Tibial nerve (tissue), 4 donors: Measurements from ENCODE around the gene TANC1.

Source experiments
- EP300 ChIP-seq, 2 donors: sonication (generic); formaldehyde crosslinking; IDR thresholded peaks; one replicate each; pipeline ENCODE4 v1.6.1; 2017; ENCODE audit warnings: antibody characterized with exemption in 2 of 2, mild to moderate bottlenecking in 1 of 2
- TF ChIP-seq, protein P1 (sequence below), 5 experiments: fragments of 200-600 bp in 3 of 5; fragments of 450-650 bp in 2 of 5; sonication (generic) in 3 of 5; IDR thresholded peaks; one replicate each; pipeline ENCODE4 v1.5.1; 2016 to 2019; ENCODE audit warnings: antibody characterized with exemption in 5 of 5, mild to moderate bottlenecking in 3 of 5, moderate library complexity in 2 of 5

DNA sequence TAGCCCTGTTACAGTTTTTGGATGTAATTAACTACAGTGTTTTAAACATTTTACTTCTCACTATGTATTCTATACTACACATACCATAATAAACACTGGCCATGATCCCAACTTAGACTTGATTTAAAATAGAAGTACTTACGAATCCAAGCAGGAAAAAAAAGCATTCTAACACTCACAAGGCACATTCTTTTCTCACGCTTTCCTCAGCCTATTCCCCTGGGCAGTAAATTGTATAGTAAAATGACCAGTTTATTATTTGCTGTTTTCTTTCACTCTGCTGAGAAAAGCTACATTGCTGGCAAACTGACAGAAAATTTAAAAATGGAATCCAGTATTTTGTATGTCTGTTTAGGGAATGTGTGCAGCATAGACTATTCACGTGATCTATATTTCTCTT lies 2.8 kb upstream of the TANC1 start:
- TF ChIP-seq, protein P1, sequence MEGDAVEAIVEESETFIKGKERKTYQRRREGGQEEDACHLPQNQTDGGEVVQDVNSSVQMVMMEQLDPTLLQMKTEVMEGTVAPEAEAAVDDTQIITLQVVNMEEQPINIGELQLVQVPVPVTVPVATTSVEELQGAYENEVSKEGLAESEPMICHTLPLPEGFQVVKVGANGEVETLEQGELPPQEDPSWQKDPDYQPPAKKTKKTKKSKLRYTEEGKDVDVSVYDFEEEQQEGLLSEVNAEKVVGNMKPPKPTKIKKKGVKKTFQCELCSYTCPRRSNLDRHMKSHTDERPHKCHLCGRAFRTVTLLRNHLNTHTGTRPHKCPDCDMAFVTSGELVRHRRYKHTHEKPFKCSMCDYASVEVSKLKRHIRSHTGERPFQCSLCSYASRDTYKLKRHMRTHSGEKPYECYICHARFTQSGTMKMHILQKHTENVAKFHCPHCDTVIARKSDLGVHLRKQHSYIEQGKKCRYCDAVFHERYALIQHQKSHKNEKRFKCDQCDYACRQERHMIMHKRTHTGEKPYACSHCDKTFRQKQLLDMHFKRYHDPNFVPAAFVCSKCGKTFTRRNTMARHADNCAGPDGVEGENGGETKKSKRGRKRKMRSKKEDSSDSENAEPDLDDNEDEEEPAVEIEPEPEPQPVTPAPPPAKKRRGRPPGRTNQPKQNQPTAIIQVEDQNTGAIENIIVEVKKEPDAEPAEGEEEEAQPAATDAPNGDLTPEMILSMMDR (IDR thresholded peaks at IDR 0.05) = no peak
- TF ChIP-seq EP300 (IDR thresholded peaks at IDR 0.05) = no peak
